Large intestine (tissue), 3 donors: ENCODE data around the gene FMN1. TPM values are rescaled to one million over a fixed set of nuclear protein-coding genes. Genes with fewer than 3 reads are reported as not detected.

Experiments used
- DNase-seq, 2 donors: peaks; one replicate each; pipeline versions ENCODE4 v3.0.0 to v3.0.0-alpha.2; 2013
- H3K27ac ChIP-seq: one replicate; pipeline ENCODE4 v1.5.1; 2013; ENCODE audit warnings: low read length
- H3K27me3 ChIP-seq: 2 replicates; pipeline ENCODE4 v1.6.1; 2013; ENCODE audit warnings: low read length; ENCODE audit not compliant: control insufficient read depth, insufficient read depth
- H3K36me3 ChIP-seq: 2 replicates; pipeline ENCODE4 v1.6.1; 2013; ENCODE audit warnings: low read length; ENCODE audit not compliant: control insufficient read depth, insufficient read depth
- H3K4me1 ChIP-seq: one replicate; pipeline ENCODE4 v1.6.1; 2013; ENCODE audit warnings: low read length; ENCODE audit not compliant: control insufficient read depth, insufficient read depth
- H3K4me3 ChIP-seq: one replicate; pipeline ENCODE4 v1.5.1; 2013; ENCODE audit warnings: low read length
- H3K9me3 ChIP-seq: one replicate; pipeline ENCODE4 v1.6.1; 2013; ENCODE audit warnings: mild to moderate bottlenecking, low read depth, low read length, moderate library complexity; ENCODE audit not compliant: control insufficient read depth
- WGBS: methylation state at CpG from one replicate; pipeline ENCODE4 v1.1.5; 2013; ENCODE audit warnings: low lambda C conversion rate; ENCODE audit not compliant: insufficient coverage; 5-methylcytosine and 5-hydroxymethylcytosine counted together
- polyA plus RNA-seq: library from polyadenylated mRNA; unstranded; fragments of 120-200 nt; gene quantifications from one replicate; pipeline ENCODE4 v1.2.1, GENCODE V29; 2013

Gene FMN1
- polyA plus RNA-seq, 1 donor, result 0.88 TPM

DNA sequence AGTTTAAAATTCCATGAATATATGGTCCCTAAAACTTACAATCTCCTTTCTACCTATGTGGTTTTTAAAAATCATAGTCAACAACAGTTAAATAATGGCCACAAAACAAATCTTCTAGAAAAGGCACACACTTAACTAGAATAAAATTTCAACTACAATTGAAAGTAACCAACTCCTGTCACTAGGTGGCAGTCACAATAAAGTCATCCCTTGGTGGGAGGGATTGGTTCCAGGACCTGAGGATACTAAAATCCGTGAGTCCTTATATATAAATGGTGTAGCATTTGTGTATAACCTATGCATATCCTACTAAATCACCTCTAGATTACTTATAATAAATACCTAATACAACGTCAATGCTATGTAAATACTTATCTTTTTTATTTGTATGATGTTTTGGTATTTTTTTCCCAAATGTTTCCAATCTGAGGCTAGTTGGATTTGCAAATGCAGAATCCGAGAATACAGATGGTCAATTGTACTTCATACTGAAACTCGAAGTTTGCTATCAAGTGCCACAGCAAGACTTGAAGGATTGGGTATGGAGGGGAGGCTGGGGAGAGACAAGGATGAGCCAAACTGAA, 172.6 kb downstream of the FMN1 start:
- 0% methylated on average over 1 of the region's 4 CpGs for WGBS
- Histone ChIP-seq H3K9me3 (peaks cover 6% of the 10 kb centered on the region), H3K4me3 (no peak overlapping the region), H3K36me3 (no peaks in the 10 kb centered on the region), H3K4me1 (no peaks in the 10 kb centered on the region), H3K27me3 (no peaks in the 10 kb centered on the region), H3K27ac (no peak overlapping the region)
- DNase-seq, result no peak

DNA sequence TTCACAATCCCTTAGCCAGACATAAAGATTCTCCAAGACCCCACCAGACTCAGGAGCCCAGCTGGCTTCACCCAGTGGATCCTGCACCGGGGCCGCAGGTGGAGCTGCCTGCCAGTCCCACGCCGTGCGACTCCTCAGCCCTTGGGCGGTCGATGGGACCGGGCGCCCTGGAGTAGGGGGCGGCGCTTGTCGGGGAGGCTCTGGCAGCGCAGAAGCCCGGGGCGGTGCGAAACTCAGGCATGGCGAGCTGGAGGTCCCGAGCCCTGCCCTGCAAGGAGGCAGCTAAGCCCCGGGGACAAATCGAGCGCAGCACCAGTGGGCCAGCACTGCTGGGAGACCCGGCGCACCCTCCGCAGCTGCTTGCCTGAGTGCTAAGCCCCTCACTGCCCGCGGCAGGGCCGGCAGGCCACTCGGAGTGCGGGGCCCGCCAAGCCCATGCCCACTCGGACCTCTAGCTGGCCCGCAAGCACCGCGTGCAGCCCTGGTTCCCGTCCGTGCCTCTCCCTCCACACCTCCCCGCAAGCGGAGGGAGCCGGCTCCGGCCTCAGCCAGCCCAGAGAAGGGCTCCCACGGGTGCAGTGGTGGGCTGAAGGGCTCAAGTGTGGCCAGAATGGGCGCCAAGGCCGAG, 175.0 kb downstream of the FMN1 start:
- Histone ChIP-seq H3K27ac (no peak overlapping the region), H3K36me3 (no peaks in the 10 kb centered on the region), H3K4me1 (no peaks in the 10 kb centered on the region), H3K27me3 (no peaks in the 10 kb centered on the region), H3K9me3 (peaks cover 6% of the 10 kb centered on the region), H3K4me3 (no peak overlapping the region)
- no CpG with 5 or more reads among the region's 43 CpGs for WGBS
- DNase-seq, result no peak

DNA sequence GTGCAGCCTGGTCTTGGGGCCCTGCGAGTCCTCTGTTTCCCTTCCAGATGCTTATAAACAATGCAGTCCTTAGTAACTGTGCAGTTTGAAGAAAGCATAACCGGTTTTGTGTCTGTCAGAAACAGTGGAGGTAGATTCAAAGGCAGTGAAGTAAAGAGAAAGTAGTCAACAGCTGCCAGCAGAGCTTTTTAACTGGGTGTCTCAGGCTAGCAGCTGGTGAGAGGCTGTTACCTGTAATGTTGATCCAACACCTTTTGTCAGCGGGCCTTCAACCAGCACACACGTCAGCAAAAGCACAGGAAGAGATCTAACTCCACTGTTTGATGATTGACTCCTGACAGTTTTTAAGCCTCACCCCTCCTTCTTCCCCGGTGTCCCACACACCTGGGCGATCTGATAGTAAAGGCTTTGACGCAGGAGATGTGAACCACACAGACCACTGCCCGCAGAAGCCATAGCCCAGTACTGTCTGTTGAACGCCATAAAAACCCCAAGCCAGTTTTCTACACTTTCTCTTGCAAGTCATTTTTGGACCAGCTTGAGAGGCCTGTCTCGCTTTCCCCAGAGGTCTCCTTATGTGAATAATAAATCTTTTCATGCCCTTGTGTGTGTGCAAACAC, 178.0 kb downstream of the FMN1 start:
- Histone ChIP-seq H3K27me3 (no peaks in the 10 kb centered on the region), H3K36me3 (no peaks in the 10 kb centered on the region), H3K4me3 (no peak overlapping the region), H3K27ac (no peak overlapping the region), H3K4me1 (no peaks in the 10 kb centered on the region), H3K9me3 (peaks cover 6% of the 10 kb centered on the region)
- WGBS, result 92% methylated on average over 2 of the region's 10 CpGs
- DNase-seq, result no peak

GRCh38 chr15:33014586-33014985, 179.9 kb downstream of the FMN1 start:
- no CpG with 5 or more reads among the region's 1 CpG for WGBS
- no peak overlapping the region for H3K27ac ChIP-seq
- no peak for DNase-seq
- no peak overlapping the region for H3K4me3 ChIP-seq
- no peaks in the 10 kb centered on the region for H3K4me1 ChIP-seq
- H3K27me3 ChIP-seq, result no peaks in the 10 kb centered on the region
- peaks cover 4% of the 10 kb centered on the region for H3K9me3 ChIP-seq
- H3K36me3 ChIP-seq, result no peaks in the 10 kb centered on the region

- DNase-seq, result no peak
- no peak overlapping the region for H3K27ac ChIP-seq
- WGBS, result no CpG with 5 or more reads among the region's 3 CpGs
- no peaks in the 10 kb centered on the region for H3K27me3 ChIP-seq
- H3K4me1 ChIP-seq, result no peaks in the 10 kb centered on the region
- H3K36me3 ChIP-seq, result no peaks in the 10 kb centered on the region
- no peak overlapping the region for H3K4me3 ChIP-seq
- H3K9me3 ChIP-seq, result no peaks in the 10 kb centered on the region
These were observed 180.6 kb downstream of the FMN1 start for GRCh38 chr15:33013827-33014445.

- H3K36me3 ChIP-seq, result no peaks in the 10 kb centered on the region
- no peak overlapping the region for H3K4me3 ChIP-seq
- no peak for DNase-seq
- no peaks in the 10 kb centered on the region for H3K4me1 ChIP-seq
- no CpG with 5 or more reads among the region's 3 CpGs for WGBS
- no peaks in the 10 kb centered on the region for H3K27me3 ChIP-seq
- no peaks in the 10 kb centered on the region for H3K9me3 ChIP-seq
- H3K27ac ChIP-seq, result no peak overlapping the region
These were observed 182.5 kb downstream of the FMN1 start for GRCh38 chr15:33011976-33012375.

GRCh38 chr15:33009603-33010002, 184.9 kb downstream of the FMN1 start:
- Histone ChIP-seq H3K27me3 (no peaks in the 10 kb centered on the region), H3K36me3 (no peaks in the 10 kb centered on the region), H3K27ac (no peak overlapping the region), H3K9me3 (no peaks in the 10 kb centered on the region), H3K4me3 (no peak overlapping the region), H3K4me1 (no peaks in the 10 kb centered on the region)
- DNase-seq, result no peak
- 89% methylated on average over 3 of the region's 4 CpGs for WGBS

DNA sequence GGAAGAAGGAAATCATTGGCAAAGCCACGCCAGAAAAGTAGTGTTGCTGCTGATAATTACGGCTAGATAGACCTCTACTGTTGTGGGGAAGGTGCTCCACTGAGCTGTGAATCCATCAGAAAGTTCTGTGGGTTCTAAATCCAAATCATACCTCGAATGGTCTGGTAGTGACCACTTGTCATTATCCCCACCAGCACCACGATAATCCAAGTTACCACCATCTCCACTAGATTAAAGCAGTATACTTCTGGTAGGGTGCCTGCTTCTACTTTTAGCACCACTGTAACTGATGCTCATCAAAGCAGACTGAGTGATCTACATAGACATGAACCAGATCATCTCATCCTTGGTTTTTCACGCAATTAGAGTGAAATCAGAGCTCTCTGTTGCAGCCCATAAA, 185.5 kb downstream of the FMN1 start:
- Histone ChIP-seq H3K36me3 (no peaks in the 10 kb centered on the region), H3K27me3 (no peaks in the 10 kb centered on the region), H3K9me3 (no peaks in the 10 kb centered on the region), H3K27ac (no peak overlapping the region), H3K4me1 (no peaks in the 10 kb centered on the region), H3K4me3 (no peak overlapping the region)
- WGBS, result no CpG with 5 or more reads among the region's 5 CpGs
- DNase-seq, result no peak

- no CpG with 5 or more reads among the region's 3 CpGs for WGBS
- no peaks in the 10 kb centered on the region for H3K27me3 ChIP-seq
- no peak for DNase-seq
- no peaks in the 10 kb centered on the region for H3K36me3 ChIP-seq
- H3K4me3 ChIP-seq, result no peak overlapping the region
- no peaks in the 10 kb centered on the region for H3K4me1 ChIP-seq
- H3K27ac ChIP-seq, result no peak overlapping the region
- no peaks in the 10 kb centered on the region for H3K9me3 ChIP-seq
These were observed 186.1 kb downstream of the FMN1 start for GRCh38 chr15:33008284-33008995.

- WGBS, result 86% methylated on average over 1 of the region's 4 CpGs
- no peak overlapping the region for H3K4me3 ChIP-seq
- no peaks in the 10 kb centered on the region for H3K36me3 ChIP-seq
- H3K27ac ChIP-seq, result no peak overlapping the region
- H3K4me1 ChIP-seq, result no peaks in the 10 kb centered on the region
- no peaks in the 10 kb centered on the region for H3K27me3 ChIP-seq
- no peak for DNase-seq
- no peaks in the 10 kb centered on the region for H3K9me3 ChIP-seq
These were observed 187.1 kb downstream of the FMN1 start for GRCh38 chr15:33007303-33007855.
